ENCODE results near the gene RPS6KC1. TPM values are rescaled to one million over a fixed set of nuclear protein-coding genes. Genes with fewer than 3 reads are reported as not detected.
A peak's percentile ranks its signal among the peaks of the same experiment; 100 is the strongest.
"Not testable (repeated sequence)": the region's sequence is repeated elsewhere in the genome, so short reads cannot be mapped to it uniquely, and the experiment has no call there.

RPS6KC1 gene
- total RNA-seq, 1 experiment from 2014 or later = 27.4 TPM

DNA sequence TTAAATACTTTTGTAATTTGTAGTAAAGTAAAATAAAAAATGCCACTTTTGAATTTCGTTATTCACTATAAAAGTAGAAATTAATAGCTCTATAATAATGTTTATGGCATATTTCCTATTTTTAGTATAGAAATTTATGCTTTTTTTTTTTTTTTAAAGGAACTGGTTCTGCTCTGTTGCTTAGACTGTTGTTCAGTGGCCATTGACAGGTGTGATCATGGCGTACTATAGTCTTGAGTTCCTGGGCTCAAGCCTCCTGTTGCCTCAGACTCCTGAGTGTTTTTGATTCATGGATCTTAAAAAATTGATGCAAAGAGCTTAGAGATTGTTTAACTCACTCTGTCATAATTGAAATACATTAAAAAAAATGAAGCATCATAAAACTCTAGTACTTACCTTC, 53.6 kb downstream of the RPS6KC1 start:
- DNase-seq (ENCODE audit: low read depth) = no peak

DNA sequence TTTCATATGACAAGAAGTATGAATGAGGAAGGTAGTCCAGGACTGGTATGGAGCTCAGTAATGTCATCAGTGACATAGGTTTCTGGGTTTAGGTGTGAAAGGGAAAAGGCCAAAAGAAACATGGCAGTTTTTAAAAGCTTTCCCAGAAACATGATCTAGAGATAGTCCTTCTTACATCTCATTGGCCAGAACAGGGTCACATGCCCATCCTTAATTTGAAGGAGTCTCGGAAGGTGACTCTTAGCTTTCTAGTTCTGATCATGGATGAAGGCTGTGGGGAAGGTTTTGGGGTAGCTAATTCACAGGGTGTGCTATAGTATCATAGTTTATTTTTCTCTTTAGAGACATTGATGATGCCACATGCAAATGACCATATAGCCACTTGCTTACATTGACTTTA, 55.3 kb downstream of the RPS6KC1 start:
- DNase-seq (ENCODE audit: low read depth) = no peak

DNA sequence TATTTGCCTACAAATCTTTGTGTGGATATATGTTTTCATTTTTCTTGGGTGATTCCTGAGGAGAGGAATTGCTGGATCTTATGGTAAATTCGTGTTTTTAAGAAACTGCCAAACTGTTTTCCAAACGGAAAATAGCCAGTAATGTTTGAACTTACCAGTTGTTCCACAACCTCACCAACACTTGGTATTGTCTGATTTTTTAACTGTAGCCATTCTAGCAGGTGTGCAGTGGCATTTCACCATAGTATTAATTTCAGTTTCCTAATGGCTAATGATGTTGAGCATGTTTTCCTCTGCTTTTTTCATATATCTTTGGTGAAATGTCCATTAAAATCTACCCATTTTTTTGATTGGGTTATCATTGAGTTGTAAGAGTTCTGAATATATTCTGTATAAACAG, 56.6 kb downstream of the RPS6KC1 start:
- no peak for DNase-seq (ENCODE audit: low read depth)

DNA sequence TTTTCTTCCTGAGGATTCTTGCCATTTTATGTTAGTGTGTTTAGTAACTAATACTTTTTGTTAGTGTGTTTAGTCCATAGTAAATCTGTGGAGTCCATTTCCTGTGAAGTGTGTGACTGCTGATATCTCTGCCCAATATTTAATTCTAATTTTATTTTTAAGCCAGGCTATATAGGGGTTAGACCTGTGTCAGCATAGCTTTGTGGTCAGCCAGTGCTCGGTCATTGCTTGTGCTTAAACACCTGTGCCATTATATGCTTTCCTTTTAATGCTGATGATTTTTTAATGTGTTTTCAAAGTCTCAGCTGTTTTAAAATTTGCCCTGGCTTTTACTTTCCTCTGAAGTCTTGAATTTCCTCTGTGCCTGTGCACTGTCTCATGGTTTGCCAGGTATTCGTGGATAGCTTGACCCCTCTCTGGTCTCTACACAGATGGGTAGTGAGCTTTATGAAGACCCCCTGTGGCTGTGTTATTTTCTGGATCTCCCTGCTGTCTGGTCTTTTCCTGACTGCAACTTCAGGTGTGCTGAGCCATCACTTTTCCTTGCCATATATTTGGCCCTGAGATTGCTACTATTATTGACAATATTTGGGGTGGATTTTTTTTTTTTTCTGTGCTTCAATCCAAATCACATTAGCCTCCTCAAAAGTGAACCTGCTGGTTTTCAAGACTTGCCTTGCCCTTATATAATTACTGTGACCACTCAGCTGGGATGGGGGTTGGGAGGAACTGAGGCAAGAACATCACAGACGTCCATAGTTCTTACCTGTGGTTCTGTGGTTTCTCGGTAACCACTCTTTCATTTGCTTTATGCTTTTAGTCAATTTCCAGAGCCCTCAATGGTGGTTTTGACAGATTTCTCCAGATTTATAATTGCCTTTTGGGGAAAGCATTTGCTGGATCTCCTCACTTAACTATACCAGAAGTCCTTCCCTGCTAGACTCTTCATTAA, 59.6 kb downstream of the RPS6KC1 start:
- DNase-seq (ENCODE audit: low read depth) = no peak

DNA sequence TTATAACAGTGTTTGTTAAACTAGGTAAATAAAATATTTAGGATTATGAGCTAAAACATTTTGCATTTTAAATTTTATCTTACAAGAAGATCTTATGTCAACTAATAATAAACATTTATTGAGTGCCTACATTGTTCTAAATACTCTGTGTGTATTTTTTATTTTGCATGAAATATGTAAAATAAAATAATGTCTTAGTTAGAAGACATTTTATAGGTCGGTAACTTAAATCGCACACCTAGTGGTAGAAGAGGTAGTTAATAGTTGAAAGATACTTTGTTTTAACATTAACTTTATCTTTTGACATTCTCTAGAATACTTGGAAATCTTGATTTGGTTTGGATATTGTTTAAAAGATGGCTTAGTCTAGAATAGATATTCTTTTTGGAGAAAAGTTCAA, 60.5 kb downstream of the RPS6KC1 start:
- no peak for DNase-seq (ENCODE audit: low read depth)

DNA sequence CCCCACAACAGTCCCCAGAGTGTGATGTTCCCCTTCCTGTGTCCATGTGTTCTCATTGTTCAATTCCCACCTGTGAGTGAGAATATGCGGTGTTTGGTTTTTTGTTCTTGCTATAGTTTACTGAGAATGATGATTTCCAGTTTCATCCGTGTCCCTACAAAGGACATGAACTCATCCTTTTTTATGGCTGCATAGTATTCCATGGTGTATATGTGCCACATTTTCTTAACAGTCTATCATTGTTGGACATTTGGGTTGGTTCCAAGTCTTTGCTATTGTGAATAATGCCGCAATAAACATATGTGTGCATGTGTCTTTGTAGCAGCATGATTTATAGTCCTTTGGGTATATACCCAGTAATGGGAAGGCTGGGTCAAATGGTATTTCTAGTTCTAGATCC, 61.7 kb downstream of the RPS6KC1 start:
- DNase-seq (ENCODE audit: low read depth) = not testable (repeated sequence)

DNA sequence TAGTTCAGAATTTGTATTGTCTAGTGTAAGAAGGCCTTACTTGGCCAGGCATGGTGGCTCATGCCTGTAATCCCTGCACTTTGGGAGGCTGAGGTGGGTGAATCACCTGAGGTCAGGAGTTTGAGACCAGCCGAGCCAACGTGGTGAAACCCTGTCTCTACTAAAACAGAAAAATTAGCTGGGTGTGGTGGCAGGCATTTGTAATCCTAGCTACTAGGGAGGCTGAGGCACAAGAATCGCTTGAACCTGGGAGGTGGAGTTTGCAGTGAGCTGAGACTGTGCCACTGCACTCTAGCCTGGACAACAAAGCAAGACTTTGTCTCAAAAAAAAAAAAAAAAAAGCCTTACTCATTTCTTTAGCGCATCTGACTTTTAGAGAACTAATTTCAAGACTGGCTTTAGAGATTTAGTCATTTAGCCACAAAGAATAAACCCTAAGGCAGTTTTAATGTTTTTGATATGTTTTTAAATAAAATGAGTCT, 66.7 kb downstream of the RPS6KC1 start:
- DNase-seq (ENCODE audit: low read depth) = peak; percentile 72

DNA sequence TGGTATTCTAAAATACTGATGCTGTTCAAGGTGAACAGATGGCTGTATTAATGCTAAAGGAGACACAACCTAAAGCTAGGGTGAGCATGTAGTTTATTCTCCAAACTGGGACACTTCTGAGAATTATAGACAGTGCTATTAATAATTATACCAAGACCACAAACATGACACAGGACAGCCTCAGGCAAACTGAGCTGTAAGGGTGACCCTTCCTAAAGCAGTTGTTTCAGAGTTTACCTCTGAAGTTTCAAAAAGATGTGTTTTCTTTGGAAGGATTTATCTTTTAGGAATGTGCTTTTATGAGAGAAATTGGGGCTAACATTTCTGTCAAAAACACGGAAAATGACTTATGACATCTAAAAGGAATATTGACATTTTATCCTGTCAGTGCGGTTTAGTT, 68.8 kb downstream of the RPS6KC1 start:
- peak; percentile 84 for DNase-seq (ENCODE audit: low read depth)

DNA sequence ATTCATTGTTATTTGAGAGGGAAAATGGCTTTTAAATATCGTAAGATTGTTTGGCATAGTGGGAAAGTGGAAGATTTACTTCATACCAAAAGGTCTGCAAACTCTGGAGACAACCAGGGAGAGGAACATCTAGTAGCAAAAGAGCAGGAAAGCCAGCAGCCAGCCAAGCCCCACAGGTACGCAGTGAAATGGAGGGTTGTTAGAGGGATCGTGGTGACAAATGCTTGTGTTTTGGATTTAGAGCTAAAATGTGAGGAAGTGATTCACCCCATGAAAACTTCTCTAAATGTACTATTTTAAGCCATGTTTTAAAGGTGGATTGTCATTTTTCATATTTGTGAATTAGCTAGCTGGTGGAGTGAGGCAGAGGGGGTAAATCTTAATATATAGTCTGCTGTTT, 69.3 kb downstream of the RPS6KC1 start:
- DNase-seq (ENCODE audit: low read depth) = peak; percentile 61

DNA sequence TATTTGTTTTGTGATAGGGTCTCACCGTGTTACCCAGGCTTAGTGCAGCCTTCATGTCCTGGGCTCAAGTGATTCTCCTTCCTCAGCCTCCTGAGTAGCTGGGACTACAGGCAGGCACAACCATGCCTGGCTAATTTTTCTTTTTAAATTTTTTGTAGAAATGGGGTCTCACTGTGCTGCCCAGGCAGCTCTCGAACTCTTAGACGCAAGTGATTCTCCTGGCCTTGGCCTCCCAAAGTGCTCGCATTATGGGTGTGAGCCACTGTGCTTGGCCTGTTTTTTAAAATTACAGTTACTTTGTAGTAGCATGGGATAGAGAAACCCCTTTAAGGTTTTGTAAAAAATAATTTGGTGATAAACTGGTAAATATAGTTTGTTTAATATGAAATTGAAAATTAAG, 69.9 kb downstream of the RPS6KC1 start:
- DNase-seq (ENCODE audit: low read depth) = no peak

DNA sequence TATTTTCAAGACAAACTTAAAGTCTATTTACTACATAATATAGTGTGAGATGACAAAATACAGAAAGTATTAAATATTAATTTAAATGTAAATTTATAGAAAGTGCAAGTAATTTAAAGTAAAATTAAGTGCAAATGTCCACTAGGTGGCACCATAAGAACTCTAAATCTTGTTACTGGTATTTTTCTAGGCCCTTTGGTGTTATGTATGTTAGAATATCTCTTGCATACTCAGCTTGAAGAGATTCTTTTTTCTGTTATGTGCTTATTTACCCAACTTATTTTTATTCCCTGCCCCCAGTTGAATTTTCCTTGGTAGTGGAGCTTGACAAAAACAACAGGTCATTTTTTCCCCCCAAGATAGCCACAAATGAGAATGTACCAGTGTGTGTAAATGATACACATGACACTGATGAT, 71.5 kb downstream of the RPS6KC1 start:
- DNase-seq (ENCODE audit: low read depth) = peak; percentile 60

DNA sequence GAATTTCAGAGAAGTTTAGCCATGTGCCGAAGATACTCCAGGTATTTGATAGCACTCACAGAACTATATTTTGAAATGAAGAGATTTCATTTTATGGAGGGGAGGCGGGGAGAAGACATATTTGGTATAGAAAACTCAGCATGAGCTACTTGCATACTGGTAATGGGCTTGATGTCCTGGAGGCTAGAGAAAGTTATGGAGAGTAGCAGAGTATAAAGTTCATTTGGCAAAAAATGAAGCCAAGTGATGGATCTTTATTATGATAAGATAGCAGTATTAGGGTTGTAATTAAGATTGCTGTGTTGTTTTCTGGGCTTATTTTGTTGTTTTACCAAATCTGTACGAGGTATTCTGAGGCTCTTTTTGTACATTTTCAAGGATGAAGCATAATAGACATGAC, 72.0 kb downstream of the RPS6KC1 start:
- no peak for DNase-seq (ENCODE audit: low read depth)

DNA sequence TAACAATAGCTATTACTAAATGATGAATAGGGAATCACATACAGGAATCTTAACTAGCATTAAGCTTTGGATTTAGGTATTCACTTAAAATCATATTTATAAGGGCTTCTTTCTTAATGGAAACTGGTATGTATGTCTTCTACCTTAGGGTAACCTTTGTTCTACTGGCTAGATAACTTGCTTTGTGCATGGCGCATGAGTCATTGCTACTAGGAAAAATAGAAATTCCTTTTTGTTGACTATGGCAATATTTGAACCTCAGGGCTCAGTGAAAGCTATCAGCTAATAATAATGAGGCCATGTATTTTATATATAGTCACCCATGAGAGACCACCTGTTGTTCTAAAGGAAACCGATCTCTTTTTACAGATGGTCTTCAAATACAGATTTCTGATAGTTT, 72.5 kb downstream of the RPS6KC1 start:
- peak; percentile 81 for DNase-seq (ENCODE audit: low read depth)

DNA sequence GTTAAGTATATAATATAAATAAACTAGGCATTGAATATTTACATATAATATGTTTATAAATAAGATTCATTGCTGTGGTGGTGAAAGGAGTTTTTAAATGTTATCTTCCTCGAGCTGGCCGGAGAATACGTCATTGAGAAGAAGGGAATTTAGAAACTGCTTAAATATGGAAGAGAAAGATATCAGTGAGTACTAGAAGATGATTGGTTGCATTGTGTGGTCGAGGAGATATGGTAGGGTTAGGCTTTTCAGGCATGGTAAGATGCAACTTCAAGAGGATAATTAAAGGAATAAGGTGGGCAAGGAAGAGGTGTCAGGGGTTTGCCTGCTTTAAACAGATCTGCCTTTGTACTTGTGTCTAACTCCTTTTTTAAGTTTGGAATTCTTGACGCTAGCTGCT, 73.5 kb downstream of the RPS6KC1 start:
- no peak for DNase-seq (ENCODE audit: low read depth)

DNA sequence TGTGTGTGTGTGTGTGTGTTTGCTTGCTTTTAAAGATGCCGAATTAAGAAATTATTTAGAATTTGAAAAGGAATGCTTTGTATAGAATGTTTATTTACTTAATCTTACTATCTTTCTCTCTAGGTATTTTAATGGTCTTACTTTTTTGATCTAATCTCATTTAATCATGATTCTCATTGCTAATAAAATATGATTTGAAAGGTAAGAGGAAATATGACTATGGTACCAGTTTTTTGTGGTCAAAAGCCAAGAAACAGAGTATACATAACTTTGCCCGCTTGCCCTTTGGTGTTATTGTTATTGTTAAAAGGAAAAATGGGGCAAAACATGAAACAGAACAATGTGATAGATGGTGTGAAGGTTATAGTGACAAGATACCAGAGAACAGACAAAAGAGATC, 74.6 kb downstream of the RPS6KC1 start:
- DNase-seq (ENCODE audit: low read depth) = no peak

DNA sequence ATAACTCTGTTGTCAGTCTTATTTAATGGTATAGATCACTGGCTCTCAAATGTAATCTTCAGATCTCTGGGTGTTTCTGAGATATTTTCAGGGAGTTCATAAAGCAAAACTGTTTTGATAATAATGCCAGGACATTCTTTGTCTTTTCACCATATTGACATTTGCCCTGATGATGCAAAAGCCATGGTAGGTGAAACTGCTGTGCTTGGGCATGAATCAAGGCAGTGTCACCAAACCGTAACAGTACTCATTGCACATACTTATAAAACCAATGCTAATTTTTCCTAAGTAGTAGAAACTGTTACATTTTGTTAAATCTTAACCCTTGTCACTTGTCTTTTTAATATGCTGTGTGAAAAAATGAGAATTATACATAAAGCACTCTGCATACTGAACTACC, 76.0 kb downstream of the RPS6KC1 start:
- DNase-seq (ENCODE audit: low read depth) = no peak

DNA sequence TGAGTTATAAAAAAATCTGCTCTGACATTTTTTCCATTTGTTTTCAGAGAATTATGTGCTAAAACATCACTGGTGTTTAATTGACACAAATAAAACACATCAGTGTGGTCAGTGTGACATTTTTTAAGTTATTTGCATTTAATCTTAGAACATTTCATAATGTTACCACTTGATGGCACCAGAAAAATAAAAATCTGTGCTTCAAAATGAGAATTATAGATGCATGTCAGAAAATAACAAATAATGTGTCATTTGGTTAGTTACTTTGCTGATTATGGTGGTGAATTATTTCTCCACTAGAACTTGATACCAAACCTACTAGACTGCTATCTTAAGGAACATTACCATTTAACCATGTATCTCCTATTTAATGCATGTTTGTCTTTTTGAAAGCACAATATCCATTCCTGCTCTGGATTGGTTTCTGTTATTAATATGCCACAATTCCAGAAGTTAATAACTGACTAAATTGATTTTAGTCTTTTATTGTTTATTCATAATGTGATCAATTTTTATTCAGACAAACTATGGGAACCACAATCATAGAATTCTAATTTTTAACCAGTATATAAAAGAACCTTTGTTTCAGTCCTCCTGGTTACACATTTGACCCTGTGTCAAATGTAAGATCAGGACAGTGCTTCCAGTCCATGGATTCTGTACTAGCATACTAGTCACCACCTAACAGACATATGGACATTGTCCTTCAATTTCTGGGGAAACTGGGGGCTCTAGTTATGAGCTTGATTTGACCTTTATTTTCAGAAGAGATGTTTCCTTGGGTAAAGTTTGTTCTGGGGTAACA, 81.0 kb downstream of the RPS6KC1 start:
- DNase-seq (ENCODE audit: low read depth) = no peak

DNA sequence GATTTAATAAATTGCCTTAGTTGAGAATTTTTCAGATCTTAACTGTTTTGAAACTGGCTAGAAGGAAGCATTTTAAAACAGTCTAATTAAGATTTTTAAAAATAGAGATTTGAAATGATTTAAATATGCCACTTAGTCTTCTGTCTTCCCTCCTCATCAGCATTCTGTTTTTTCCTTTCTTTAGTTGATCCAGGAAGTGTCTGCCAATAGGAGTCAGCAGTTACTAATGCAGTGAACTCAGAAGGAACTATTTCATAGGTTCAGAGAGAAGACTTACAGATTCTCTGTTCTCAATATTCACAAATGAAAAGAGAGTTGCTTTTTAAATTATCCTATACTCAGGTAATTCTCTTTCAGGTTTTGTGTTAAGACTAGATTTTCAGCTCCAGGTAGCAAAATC, 84.5 kb downstream of the RPS6KC1 start:
- no peak for DNase-seq (ENCODE audit: low read depth)

DNA sequence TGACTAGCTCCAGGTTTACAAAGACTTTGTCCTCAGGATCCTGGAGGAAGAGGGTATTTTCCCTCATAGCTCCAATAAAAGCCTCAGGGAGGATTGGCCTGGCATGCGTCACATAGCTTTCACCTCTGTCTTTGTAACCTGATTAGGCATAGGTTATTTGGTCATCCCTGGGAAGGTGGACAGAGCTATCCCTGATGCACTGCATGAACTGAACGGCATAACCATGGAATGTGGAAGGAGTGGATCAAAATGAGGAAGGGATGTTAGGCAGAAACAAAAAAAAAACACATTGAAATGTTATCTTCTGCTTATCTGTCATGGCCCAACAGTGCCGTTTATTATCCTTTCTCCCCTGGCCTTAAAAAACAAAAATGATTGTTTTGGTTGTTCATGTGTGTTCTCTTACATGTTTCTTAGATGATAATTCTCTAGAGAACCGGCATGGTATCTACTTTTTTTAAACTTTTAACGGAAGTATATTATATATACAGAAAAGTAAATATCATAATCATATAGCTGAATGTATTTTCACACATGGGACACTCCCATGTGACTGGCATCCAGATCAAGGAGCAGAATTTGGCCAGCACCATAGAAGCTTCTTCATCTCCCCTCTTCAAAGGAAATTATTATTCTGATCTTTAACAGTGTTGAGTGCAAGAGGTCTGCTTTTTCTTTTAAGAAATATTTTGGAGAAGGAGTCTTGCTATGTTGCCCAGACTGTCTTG, 85.3 kb downstream of the RPS6KC1 start:
- no peak for DNase-seq (ENCODE audit: low read depth)

DNA sequence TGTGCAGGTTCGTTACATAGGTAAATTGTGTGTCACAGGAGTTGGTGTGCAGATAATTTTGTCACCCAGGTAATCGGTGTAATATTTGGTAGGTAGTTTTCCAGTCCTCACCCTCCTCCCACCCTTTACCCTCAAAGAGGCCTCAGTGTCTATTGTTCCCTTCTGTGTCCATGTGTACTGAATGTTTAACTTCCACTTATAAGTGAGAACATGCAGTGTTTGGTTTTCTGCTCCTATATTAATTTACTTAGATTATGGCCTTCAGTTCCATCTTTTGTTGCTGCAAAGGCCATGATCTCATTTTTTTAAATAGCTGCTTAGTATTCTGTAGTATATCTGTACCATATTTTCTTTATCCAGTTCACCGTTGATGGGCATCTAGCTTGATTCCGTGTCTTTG, 87.3 kb downstream of the RPS6KC1 start:
- DNase-seq (ENCODE audit: low read depth) = no peak

DNA sequence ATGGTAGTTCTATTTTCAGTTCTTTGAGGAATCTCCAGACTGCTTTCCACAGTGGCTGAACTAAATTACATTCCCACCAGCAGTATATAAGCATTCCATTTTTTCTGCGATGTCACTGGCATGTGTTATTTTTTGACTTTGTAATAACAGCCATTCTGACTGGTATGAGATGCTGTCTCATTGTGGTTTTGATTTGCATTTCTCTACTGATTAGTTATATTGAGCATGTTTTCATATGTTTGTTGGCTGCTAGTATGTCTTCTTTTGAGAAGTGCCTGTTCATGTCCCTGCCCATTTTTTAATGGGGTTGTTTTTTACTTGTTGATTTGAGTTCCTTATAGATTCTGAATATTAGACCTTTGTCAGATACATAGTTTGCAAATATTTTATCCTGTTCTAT, 87.9 kb downstream of the RPS6KC1 start:
- DNase-seq (ENCODE audit: low read depth) = peak; percentile 36

DNA sequence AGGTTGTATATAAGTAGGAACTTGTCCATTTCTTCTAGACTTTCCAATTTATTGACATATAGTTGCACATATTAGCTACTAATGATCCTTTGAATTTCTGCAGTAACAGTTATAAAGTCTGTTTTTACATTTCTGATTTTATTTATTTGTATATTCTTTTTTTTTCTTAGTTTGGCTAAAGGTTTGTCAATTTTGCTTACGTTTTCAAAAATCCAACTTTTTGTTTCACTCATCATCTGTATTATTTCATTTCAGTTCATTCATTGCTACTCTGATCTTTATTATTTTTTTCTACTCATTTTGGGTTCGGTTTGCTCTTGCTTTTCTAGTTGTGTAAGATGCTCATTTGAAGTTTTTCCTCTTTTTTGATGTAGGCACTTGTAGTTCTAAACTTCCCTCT, 97.9 kb downstream of the RPS6KC1 start:
- DNase-seq (ENCODE audit: low read depth) = no peak

All from M059J (cell line).